ENCODE data around the gene PHKG1. TPM values are rescaled to one million over a fixed set of nuclear protein-coding genes. Genes with fewer than 3 reads are reported as not detected.
"Not testable (repeated sequence)": the region's sequence is repeated elsewhere in the genome, so short reads cannot be mapped to it uniquely, and the experiment has no call there.

PHKG1 gene
- total RNA-seq, 1 donor from 2014 or later: not detected

DNA sequence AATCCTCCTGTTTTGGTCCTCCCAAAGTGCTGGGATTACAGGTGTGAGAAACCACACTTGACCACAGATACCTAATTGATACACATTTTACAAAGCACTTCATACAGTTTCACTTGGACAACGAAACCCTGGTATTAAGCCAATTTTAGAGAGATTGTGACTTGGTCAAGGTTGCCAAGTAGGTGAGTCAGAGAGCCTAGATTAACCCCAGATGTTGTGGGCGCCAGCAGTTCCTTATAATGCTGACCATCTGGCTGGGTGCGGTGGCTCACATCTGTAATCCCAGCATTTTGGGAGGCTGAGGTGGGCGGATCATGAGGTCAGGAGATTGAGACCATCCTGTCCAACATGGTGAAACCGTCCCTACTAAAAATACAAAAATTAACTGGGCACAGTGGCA, 4.9 kb upstream of the PHKG1 start:
- TF ChIP-seq, protein P1, sequence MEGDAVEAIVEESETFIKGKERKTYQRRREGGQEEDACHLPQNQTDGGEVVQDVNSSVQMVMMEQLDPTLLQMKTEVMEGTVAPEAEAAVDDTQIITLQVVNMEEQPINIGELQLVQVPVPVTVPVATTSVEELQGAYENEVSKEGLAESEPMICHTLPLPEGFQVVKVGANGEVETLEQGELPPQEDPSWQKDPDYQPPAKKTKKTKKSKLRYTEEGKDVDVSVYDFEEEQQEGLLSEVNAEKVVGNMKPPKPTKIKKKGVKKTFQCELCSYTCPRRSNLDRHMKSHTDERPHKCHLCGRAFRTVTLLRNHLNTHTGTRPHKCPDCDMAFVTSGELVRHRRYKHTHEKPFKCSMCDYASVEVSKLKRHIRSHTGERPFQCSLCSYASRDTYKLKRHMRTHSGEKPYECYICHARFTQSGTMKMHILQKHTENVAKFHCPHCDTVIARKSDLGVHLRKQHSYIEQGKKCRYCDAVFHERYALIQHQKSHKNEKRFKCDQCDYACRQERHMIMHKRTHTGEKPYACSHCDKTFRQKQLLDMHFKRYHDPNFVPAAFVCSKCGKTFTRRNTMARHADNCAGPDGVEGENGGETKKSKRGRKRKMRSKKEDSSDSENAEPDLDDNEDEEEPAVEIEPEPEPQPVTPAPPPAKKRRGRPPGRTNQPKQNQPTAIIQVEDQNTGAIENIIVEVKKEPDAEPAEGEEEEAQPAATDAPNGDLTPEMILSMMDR (conservative IDR thresholded peaks at IDR 0.05; ENCODE audit: low read depth, low read length): no peak
- no peak for DNase-seq (ENCODE audit: low read depth)
- H3K4me3 ChIP-seq (ENCODE audit: low read depth, low read length): no peak overlapping the region

- not testable (repeated sequence) for H3K4me3 ChIP-seq (ENCODE audit: low read depth, low read length); DNase-seq (ENCODE audit: low read depth)
Observed at GRCh38 chr7:56092388-56092787, 364 bp downstream of the PHKG1 start.

DNA sequence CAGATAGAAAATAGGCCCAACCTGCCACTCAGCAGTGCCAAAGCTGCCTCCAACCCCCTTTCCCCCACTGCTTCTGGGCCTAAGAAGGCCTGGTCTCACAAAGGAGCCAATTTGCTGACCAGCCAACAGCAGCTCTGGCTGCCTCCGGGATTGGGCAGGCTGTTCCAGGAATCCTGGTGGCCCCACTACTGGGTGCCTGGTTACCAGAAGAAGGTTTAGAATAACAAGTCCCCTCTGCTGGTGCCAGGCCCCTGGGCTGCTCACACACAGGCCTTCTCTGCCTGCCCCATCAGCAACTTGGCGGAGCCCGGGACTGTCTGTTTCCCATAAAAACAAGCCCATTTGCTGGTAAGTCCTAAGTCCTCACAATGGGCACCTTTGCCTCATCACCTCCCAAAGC, 1.2 kb downstream of the PHKG1 start:
- H3K4me3 ChIP-seq (ENCODE audit: low read depth, low read length): no peak overlapping the region
- DNase-seq (ENCODE audit: low read depth): no peak
- TF ChIP-seq, protein P1 (conservative IDR thresholded peaks at IDR 0.05; ENCODE audit: low read depth, low read length): no peak

DNA sequence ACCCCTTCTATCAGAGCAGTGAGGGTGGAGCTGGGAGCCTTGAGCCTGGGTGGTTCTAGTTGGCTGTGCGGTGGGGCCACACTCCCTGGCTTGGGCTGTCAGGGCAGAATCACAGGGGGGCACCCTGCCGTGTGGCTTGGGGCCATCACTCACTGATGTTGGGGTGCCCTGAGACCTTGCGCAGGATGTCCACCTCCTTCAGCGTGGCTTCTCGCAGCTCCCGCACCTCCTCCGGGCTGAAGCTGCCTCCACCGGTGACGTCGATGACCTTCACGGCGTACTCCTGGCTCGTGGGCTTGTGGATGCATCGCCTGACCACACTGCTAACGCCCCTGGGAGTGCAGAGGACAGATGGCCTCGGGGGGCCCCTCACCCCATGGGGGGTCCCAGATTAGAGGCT, 5.3 kb downstream of the PHKG1 start:
- TF ChIP-seq, protein P1 (conservative IDR thresholded peaks at IDR 0.05; ENCODE audit: low read depth, low read length): no peak

DNA sequence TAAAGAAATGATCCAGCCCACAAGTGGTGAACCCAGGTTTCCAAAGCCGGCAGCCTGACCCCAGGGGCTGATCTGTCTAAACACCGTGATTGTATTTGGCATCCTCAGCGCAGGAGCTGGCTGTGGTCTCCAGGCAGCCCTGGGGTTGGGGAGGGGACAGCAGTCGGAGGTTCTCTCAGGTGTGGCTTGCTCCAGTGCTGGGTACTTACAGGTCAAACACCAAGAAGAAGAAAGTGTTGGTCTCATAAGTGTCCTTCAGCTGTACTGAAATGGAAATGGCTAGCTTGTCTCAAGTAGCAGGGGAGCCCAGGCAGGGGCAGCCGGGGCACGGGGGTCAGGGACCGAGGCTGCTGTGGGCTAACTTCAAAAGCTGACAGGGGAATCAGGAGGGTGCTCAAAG, 6.0 kb downstream of the PHKG1 start:
- no peak for DNase-seq (ENCODE audit: low read depth)
- no peak overlapping the region for H3K4me3 ChIP-seq (ENCODE audit: low read depth, low read length)
- TF ChIP-seq, protein P1 (conservative IDR thresholded peaks at IDR 0.05; ENCODE audit: low read depth, low read length): no peak

More for the DNA sequence above, 5.3 kb downstream of the PHKG1 start:
- DNase-seq (ENCODE audit: low read depth): no peak
- no peak overlapping the region for H3K4me3 ChIP-seq (ENCODE audit: low read depth, low read length)

GRCh38 chr7:56083150-56083785, 9.5 kb downstream of the PHKG1 start:
- H3K4me3 ChIP-seq (ENCODE audit: low read depth, low read length): no peak overlapping the region
- DNase-seq (ENCODE audit: low read depth): no peak
- TF ChIP-seq, protein P1 (conservative IDR thresholded peaks at IDR 0.05; ENCODE audit: low read depth, low read length): no peak

- TF ChIP-seq, protein P1 (conservative IDR thresholded peaks at IDR 0.05; ENCODE audit: low read depth, low read length): no peak
- H3K4me3 ChIP-seq (ENCODE audit: low read depth, low read length): no peak overlapping the region
- DNase-seq (ENCODE audit: low read depth): no peak
Observed at GRCh38 chr7:56081626-56082340, 11.0 kb downstream of the PHKG1 start.

DNA sequence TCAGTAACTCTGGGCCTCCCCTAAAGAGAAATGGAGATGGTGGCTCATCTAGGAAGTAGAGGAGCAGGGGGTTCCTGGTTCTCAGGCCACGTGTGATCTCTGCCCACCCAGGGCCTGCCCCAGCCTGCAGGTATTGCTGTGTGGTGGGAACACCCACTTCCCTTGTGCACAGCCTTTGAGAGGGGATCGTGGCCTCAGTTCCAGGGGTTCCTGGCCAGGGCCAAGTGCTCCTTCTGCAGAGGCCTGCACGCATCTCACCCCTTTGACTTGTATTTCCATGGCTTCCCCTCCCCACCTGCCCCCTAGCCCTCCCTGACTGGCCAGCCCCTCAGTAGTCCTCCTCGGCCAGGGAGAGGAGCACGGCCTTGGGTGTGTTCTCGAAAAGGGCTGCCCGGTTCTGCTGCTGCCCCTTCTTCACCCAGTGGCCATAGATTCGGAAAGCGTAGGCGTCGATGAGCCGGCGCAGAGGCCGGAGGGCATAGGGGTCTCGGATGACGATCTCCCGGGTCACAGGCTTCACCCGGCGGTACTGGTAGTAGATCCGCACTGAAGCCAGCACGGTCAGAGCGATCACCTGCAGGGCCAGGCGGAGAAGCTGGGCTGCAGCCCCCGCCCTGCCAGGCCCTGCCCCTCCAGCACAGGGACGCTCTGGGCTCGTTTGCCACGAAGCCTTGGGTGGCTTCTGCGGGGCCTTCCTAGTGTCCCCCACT, 11.9 kb downstream of the PHKG1 start:
- not testable (repeated sequence) for H3K4me3 ChIP-seq (ENCODE audit: low read depth, low read length); DNase-seq (ENCODE audit: low read depth)

All from epithelial cell of proximal tubule (primary cell).